ENCODE results near the gene MEIS3.

Gene MEIS3

DNA sequence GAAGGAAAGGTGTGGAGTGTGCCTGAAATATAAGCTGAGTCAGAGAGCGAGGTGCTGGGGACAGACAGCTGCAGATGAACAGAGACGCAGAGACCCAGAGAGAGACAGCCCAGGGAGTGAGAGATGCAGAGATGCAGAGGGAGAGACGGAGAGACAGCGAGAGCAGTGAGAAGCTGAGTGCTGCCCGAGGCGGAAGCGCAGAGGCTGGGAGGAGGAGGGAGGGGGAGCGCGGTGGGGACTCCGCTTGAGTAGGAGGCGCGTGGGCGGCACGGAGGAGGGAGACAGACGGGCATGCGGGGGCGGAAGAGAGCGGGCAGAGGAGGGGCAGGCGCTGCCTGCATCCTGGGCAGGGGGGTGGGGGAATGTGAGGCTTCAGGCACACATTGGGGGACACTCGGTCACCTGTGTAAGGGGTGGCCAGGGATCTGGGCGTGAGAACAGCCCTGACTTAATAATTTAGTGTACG, 26.6 kb upstream of the MEIS3 start:
- Histone ChIP-seq H2AFZ (ENCODE audit: low read depth) (no peak overlapping the region), H3K4me3 (IDR thresholded peaks at IDR 0.05; ENCODE audit: insufficient read depth, low read depth, low read length) (no peak overlapping the region), H3K4me2 (no peak overlapping the region), H3K9ac (no peak overlapping the region), H3K79me2 (ENCODE audit: insufficient read depth, low read depth) (no peaks in the 10 kb centered on the region), H3K27ac (no peak overlapping the region), H3K36me3 (ENCODE audit: insufficient read depth) (no peaks in the 10 kb centered on the region), H3K4me1 (ENCODE audit: low read depth, poor library complexity, severe bottlenecking) (no peaks in the 10 kb centered on the region), H3K27me3 (ENCODE audit: insufficient read depth, low read depth) (peaks cover 82% of the 10 kb centered on the region), H4K20me1 (ENCODE audit: insufficient read depth) (no peaks in the 10 kb centered on the region)
- TF ChIP-seq CTCF (conservative IDR thresholded peaks at IDR 0.05; ENCODE audit: low read depth, low read length) = no peak

DNA sequence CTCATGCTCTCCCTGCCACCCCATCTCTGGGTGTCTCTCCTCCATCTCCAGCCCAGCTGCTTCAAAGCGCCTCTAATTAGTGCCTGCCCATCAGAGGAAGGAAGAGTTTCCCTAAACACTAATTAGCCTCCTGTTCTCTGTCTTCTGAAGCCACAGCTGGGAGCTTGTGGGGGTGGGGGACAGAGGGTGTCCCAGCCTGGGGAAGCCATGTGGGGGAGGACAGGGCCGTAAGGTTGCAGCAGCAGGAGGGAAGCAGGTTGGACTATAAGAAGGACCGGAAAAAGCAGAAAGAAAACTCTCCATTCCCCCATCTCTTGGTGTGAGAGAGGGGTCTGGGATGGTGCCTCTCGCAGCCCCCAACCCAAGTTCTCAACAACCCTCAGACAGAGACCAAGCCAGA, 26.2 kb upstream of the MEIS3 start:
- Histone ChIP-seq H3K4me2 (no peak overlapping the region), H3K79me2 (ENCODE audit: insufficient read depth, low read depth) (no peaks in the 10 kb centered on the region), H3K9ac (no peak overlapping the region), H2AFZ (ENCODE audit: low read depth) (no peak overlapping the region), H3K36me3 (ENCODE audit: insufficient read depth) (no peaks in the 10 kb centered on the region), H3K4me3 (IDR thresholded peaks at IDR 0.05; ENCODE audit: insufficient read depth, low read depth, low read length) (no peak overlapping the region), H3K27me3 (ENCODE audit: insufficient read depth, low read depth) (peaks cover 82% of the 10 kb centered on the region), H3K4me1 (ENCODE audit: low read depth, poor library complexity, severe bottlenecking) (no peaks in the 10 kb centered on the region), H3K27ac (no peak overlapping the region), H4K20me1 (ENCODE audit: insufficient read depth) (no peaks in the 10 kb centered on the region)
- TF ChIP-seq CTCF (conservative IDR thresholded peaks at IDR 0.05; ENCODE audit: low read depth, low read length) = no peak

- Histone ChIP-seq H3K4me1 (ENCODE audit: low read depth, poor library complexity, severe bottlenecking) (no peaks in the 10 kb centered on the region), H3K27me3 (ENCODE audit: insufficient read depth, low read depth) (peaks cover 81% of the 10 kb centered on the region)
- TF ChIP-seq CTCF (conservative IDR thresholded peaks at IDR 0.05; ENCODE audit: low read depth, low read length) = no peak
These were observed 25.1 kb upstream of the MEIS3 start for GRCh38 chr19:47444388-47444821.

GRCh38 chr19:47443331-47443730, 24.0 kb upstream of the MEIS3 start:
- H4K20me1 ChIP-seq (ENCODE audit: insufficient read depth) = no peaks in the 10 kb centered on the region
- H3K9ac ChIP-seq = no peak overlapping the region
- TF ChIP-seq CTCF (conservative IDR thresholded peaks at IDR 0.05; ENCODE audit: low read depth, low read length) = no peak
- no peak overlapping the region for H3K27ac ChIP-seq
- no peak overlapping the region for H2AFZ ChIP-seq (ENCODE audit: low read depth)
- H3K4me2 ChIP-seq = no peak overlapping the region
- H3K4me1 ChIP-seq (ENCODE audit: low read depth, poor library complexity, severe bottlenecking) = no peaks in the 10 kb centered on the region
- no peak overlapping the region for H3K4me3 ChIP-seq (IDR thresholded peaks at IDR 0.05; ENCODE audit: insufficient read depth, low read depth, low read length)
- H3K79me2 ChIP-seq (ENCODE audit: insufficient read depth, low read depth) = no peaks in the 10 kb centered on the region
- H3K36me3 ChIP-seq (ENCODE audit: insufficient read depth) = no peaks in the 10 kb centered on the region
- H3K27me3 ChIP-seq (ENCODE audit: insufficient read depth, low read depth) = peaks cover 78% of the 10 kb centered on the region

More at GRCh38 chr19:47444388-47444821, 25.1 kb upstream of the MEIS3 start:
- Histone ChIP-seq H4K20me1 (ENCODE audit: insufficient read depth) (no peaks in the 10 kb centered on the region), H2AFZ (ENCODE audit: low read depth) (no peak overlapping the region), H3K4me2 (no peak overlapping the region), H3K4me3 (IDR thresholded peaks at IDR 0.05; ENCODE audit: insufficient read depth, low read depth, low read length) (no peak overlapping the region), H3K27ac (no peak overlapping the region), H3K36me3 (ENCODE audit: insufficient read depth) (no peaks in the 10 kb centered on the region), H3K79me2 (ENCODE audit: insufficient read depth, low read depth) (no peaks in the 10 kb centered on the region), H3K9ac (no peak overlapping the region)
